Activated CD4-positive, alpha-beta T cell treated with anti-CD3 and anti-CD28 coated beads for 36 hours (primary cell): Measurements from ENCODE around the gene GDAP1L1. TPM values are rescaled to one million over a fixed set of nuclear protein-coding genes. Genes with fewer than 3 reads are reported as not detected.
"Not testable (repeated sequence)": the region's sequence is repeated elsewhere in the genome, so short reads cannot be mapped to it uniquely, and the experiment has no call there.

Source experiments
- ATAC-seq: fragments of 200-7000 bp; cut with Tn5 transposase; one replicate; pipeline ENCODE4 v1.10.0; 2021; ENCODE audit warnings: mild to moderate bottlenecking, moderate library complexity
- CTCF ChIA-PET: fragments of 350-600 bp; sonication (Branson Sonifier 250); formaldehyde crosslinking; loops from one replicate; lab custom pipeline; 2021; ENCODE audit warnings: antibody characterized with exemption; lab: Charles Lee
- POLR2A ChIA-PET: fragments of 350-600 bp; sonication (Branson Sonifier 250); formaldehyde crosslinking; loops from one replicate; lab custom pipeline; 2021; ENCODE audit warnings: antibody characterized with exemption, inconsistent platforms; lab: Charles Lee
- DNase-seq: peaks from one replicate; pipeline ENCODE4 v3.0.0-alpha.2; 2020
- H3K27ac Mint-ChIP-seq: one replicate; pipeline ENCODE4 v1.8.0; 2021; ENCODE audit warnings: mixed read lengths
- H3K27me3 Mint-ChIP-seq: one replicate; pipeline ENCODE4 v1.8.0; 2021; ENCODE audit warnings: mixed read lengths
- H3K36me3 Mint-ChIP-seq: one replicate; pipeline ENCODE4 v1.8.0; 2021; ENCODE audit warnings: low read depth, mixed read lengths
- H3K4me1 Mint-ChIP-seq: one replicate; pipeline ENCODE4 v1.8.0; 2021; ENCODE audit warnings: mixed read lengths
- H3K4me3 Mint-ChIP-seq: one replicate; pipeline ENCODE4 v1.8.0; 2021; ENCODE audit warnings: mild to moderate bottlenecking, moderate library complexity, mixed read lengths
- H3K9me3 Mint-ChIP-seq: one replicate; pipeline ENCODE4 v1.8.0; 2021; ENCODE audit warnings: low read depth, mixed read lengths
- intact Hi-C, 2 experiments: fragments of 100-400 bp; cut with DNase I in 1 of 2; cut with micrococcal nuclease in 1 of 2; formaldehyde crosslinking; loops; one replicate each; pipeline versions ENCODE4 v1.14.2 to v1.15.1; 2022 to 2024; cut with DNase I, micrococcal nuclease
- total RNA-seq, 2 experiments: library from RNA; stranded (reverse); gene quantifications; one replicate each; pipeline ENCODE4 v1.2.3, GENCODE V29; 2021

The GDAP1L1 gene
- total RNA-seq, 2 experiments from 2014 or later: 0.74 to 0.89 TPM

DNA sequence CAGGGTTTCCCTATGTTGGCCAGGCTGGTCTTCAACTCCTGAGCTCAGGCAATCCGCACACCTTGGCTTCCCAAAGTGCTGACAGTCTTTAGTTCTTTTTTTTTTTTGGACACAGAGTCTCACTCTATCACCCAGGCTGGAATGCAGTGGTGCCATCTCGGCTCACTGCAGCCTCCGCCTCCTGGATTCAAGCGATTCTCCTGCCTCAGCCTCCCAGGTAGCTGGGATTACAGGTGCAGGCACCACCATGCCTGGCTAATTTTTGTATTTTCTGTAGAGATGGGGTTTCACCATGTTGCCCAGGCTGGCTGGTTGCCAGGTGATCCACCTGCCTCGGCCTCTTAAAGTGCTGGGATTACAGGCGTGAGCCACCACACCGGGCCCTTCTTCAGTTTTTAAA, 80.6 kb downstream of the GDAP1L1 start:
- H3K27ac Mint-ChIP-seq, DNase-seq, ATAC-seq, intact Hi-C loops, H3K36me3 Mint-ChIP-seq, H3K4me1 Mint-ChIP-seq, POLR2A ChIA-PET, H3K9me3 Mint-ChIP-seq, H3K27me3 Mint-ChIP-seq: not testable (repeated sequence)
- peak overlapping the region; percentile 21 for H3K4me3 Mint-ChIP-seq
- CTCF ChIA-PET: interaction anchor here (1.0 to 4.1 kb wide), 4 partner anchors 17 to 112 kb away, joined by 3 to 27 read pairs (median 4); partner anchors contain the start of gene FITM2

DNA sequence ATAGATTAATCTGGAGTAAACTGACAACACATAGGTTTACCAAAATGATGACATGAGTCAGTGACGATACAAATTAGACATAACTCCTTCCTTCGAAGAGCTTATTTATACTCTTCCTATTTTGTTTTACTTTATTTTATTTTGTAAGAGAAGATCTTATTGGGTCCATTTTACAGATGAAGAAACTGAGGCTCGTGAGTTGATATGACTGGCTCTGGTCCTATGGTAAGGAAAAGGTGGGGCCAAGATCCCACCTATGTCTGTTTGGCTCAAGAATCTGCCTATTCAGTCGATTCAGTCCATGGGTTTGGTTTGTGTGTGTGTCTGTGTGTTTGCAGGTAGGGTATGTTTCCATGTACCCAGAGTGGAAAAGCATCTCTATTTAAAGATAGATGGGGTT, 81.3 kb downstream of the GDAP1L1 start:
- H3K9me3 Mint-ChIP-seq: no peaks in the 10 kb centered on the region
- no peaks in the 10 kb centered on the region for H3K4me1 Mint-ChIP-seq
- H3K36me3 Mint-ChIP-seq: no peaks in the 10 kb centered on the region
- H3K4me3 Mint-ChIP-seq: no peak overlapping the region
- ATAC-seq: no peak
- CTCF ChIA-PET: interaction anchor here (1.0 to 4.1 kb wide), 4 partner anchors 18 to 113 kb away, joined by 3 to 27 read pairs (median 4); partner anchors contain the start of gene FITM2
- POLR2A ChIA-PET: no interaction called here
- no peak for DNase-seq
- no peak overlapping the region for H3K27ac Mint-ChIP-seq
- intact Hi-C loops: no loop called here
- H3K27me3 Mint-ChIP-seq: peaks cover 7% of the 10 kb centered on the region

Other genes starting within 250 kb of the GDAP1L1 start
- gene JPH2, start 60.1 kb upstream of the GDAP1L1 start, total RNA-seq: under 1 TPM; 0.07 TPM
- 10 to 100 TPM; 19.9 to 22.5 TPM for gene OSER1, start 36.5 kb upstream of the GDAP1L1 start, total RNA-seq
- gene FITM2, start 63.9 kb downstream of the GDAP1L1 start, total RNA-seq: 1 to 10 TPM; 2.1 to 2.2 TPM
- not detected for gene R3HDML, start 89.7 kb downstream of the GDAP1L1 start, total RNA-seq
- not detected for gene HNF4A, start 108.4 kb downstream of the GDAP1L1 start, total RNA-seq
- gene TTPAL, start 228.6 kb downstream of the GDAP1L1 start, total RNA-seq: 10 to 100 TPM; 18.3 to 21.5 TPM